SW 1271 (cell line): ENCODE measurements around the gene BCKDHB.

Experiments used
- DNase-seq, 2 experiments: peaks; one replicate each; lab custom pipeline; 2025; lab: John Stamatoyannopoulos, UW

BCKDHB gene

GRCh38 chr6:80151635-80152034 is 45.2 kb downstream of the BCKDHB start:
- DNase-seq = no peak

GRCh38 chr6:80154160-80154559 is 47.7 kb downstream of the BCKDHB start:
- DNase-seq = no peak

GRCh38 chr6:80156221-80156620 is 49.8 kb downstream of the BCKDHB start:
- no peak for DNase-seq

GRCh38 chr6:80158478-80158989 is 52.1 kb downstream of the BCKDHB start:
- DNase-seq = no peak

- DNase-seq = no peak
Observed at GRCh38 chr6:80161434-80161833, 55.0 kb downstream of the BCKDHB start.

GRCh38 chr6:80163754-80164187 is 57.3 kb downstream of the BCKDHB start:
- peak in 1 of 2 experiments; percentile 74 for DNase-seq

- peak in 1 of 2 experiments; percentile 8 for DNase-seq
Observed at GRCh38 chr6:80165143-80165542, 58.7 kb downstream of the BCKDHB start.

GRCh38 chr6:80165819-80166218 is 59.3 kb downstream of the BCKDHB start:
- DNase-seq = no peak

GRCh38 chr6:80170433-80170832 is 64.0 kb downstream of the BCKDHB start:
- no peak for DNase-seq

GRCh38 chr6:80173411-80173810 is 66.9 kb downstream of the BCKDHB start:
- no peak for DNase-seq

- no peak for DNase-seq
Observed at GRCh38 chr6:80174900-80175572, 68.6 kb downstream of the BCKDHB start.

GRCh38 chr6:80179695-80180094 is 73.2 kb downstream of the BCKDHB start:
- DNase-seq = no peak

- no peak for DNase-seq
Observed at GRCh38 chr6:80181352-80182081, 75.0 kb downstream of the BCKDHB start.

GRCh38 chr6:80182308-80182707 is 75.8 kb downstream of the BCKDHB start:
- DNase-seq = peak in 1 of 2 experiments; percentile 46

GRCh38 chr6:80183019-80183795 is 76.7 kb downstream of the BCKDHB start:
- no peak for DNase-seq

- DNase-seq = no peak
Observed at GRCh38 chr6:80185492-80185891, 79.0 kb downstream of the BCKDHB start.

GRCh38 chr6:80186082-80186481 is 79.6 kb downstream of the BCKDHB start:
- DNase-seq = no peak

GRCh38 chr6:80196906-80197305 is 90.4 kb downstream of the BCKDHB start:
- DNase-seq = no peak

- no peak for DNase-seq
Observed at GRCh38 chr6:80197474-80197873, 91.0 kb downstream of the BCKDHB start.

- no peak for DNase-seq
Observed at GRCh38 chr6:80197986-80198385, 91.5 kb downstream of the BCKDHB start.

- no peak for DNase-seq
Observed at GRCh38 chr6:80203283-80203682, 96.8 kb downstream of the BCKDHB start.

GRCh38 chr6:80205404-80205803 is 98.9 kb downstream of the BCKDHB start:
- no peak for DNase-seq

- no peak for DNase-seq
Observed at GRCh38 chr6:80206758-80207157, 100.3 kb downstream of the BCKDHB start.
